ENCODE results near the gene MYL2.
A peak's percentile ranks its signal among the peaks of the same experiment; 100 is the strongest.
"Not testable (repeated sequence)": the region's sequence is repeated elsewhere in the genome, so short reads cannot be mapped to it uniquely, and the experiment has no call there.

MYL2 gene

GRCh38 chr12:110920324-110920910 lies at the start of gene MYL2:
TSS of gene MYL2 (minus strand) at chr12:110920579. CDS start at chr12:110920529, 50 bp downstream.
- intact Hi-C loops (cut with DNase I) = no loop called here
- DNase-seq = peak in 1 of 10 donors; percentile 70

DNA sequence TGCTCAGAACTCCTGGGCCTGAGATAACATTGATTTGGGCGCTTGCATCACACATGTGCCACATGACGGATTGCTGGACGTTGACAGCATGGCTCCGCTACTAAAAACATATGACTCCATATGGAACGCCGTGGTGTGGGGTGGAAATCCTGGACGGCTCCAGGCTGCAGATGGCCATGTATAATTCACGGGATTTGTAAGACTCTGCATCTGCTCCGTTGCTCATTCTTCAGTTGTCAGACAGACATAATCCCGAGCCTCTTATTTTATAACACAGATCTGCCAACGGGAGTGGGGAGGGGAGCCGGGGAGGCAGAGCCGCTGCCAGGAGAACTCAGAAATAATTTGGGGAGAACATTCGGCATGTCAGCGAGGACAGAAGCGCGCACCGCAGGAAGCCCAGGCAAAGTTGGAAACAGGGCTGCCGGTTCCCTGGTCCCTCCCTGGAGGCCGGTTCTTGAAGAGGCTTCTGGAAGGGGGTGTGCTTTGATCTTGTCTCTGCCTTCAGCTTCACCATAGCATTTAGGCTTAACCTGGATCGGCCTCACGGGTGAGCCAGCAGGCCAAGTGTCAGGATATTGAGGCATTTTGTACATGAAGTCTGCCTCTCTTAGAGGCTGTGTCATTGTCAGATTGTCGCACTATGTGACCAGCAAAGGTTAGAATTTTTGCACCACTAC lies 45.8 kb upstream of the MYL2 start:
- intact Hi-C loops (cut with DNase I) = no loop called here
- DNase-seq = peak in 3 of 10 donors; percentile 7 to 75 (median 8)

- intact Hi-C loops (cut with DNase I) = no loop called here
- no peak for DNase-seq
These were observed 45.2 kb upstream of the MYL2 start for GRCh38 chr12:110965574-110965973.

- intact Hi-C loops (cut with DNase I) = no loop called here
- DNase-seq = no peak
These were observed 40.4 kb upstream of the MYL2 start for GRCh38 chr12:110960795-110961194.

DNA sequence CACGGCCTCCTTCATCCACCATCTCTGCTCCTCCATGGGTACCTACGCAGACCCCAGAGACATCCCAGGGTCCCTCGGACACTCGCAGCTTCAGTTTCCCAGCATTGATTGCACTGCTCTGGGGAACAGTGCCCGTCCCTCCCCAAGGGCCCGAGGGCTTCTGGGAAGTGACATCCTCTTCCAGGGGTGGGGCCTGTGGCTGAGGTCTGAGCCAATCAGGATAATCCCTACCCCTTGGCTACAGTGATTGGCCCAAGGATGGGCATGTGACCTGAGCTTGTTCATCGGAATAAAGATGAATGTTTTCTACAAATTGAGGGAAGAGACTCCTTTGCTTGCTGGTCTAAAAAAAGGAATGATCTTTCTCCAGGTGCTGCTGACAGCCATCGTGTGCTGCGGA lies 37.3 kb upstream of the MYL2 start:
- intact Hi-C loops (cut with DNase I) = no loop called here
- peak in 8 of 10 donors; percentile 34 to 94 (median 62) for DNase-seq

DNA sequence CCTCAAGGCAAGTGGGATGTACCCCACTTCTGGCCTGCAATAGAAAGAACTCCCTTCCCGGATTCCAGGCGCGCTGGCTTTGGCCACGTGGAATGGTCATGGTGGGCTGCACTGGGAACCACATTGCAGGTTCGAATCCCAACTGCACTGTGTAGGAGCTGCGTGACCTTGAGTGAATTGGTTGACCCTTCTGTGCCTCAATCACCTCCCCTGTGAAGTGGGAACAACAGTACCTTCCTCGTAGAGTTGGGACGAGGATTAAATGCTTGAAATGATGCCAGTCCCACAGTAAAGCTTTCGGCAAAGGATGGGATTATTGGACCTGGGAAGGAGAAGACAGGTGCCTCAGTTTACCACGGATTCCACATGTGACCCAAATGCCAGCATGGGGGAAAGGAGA lies 36.8 kb upstream of the MYL2 start:
- intact Hi-C loops (cut with DNase I) = no loop called here
- no peak for DNase-seq

DNA sequence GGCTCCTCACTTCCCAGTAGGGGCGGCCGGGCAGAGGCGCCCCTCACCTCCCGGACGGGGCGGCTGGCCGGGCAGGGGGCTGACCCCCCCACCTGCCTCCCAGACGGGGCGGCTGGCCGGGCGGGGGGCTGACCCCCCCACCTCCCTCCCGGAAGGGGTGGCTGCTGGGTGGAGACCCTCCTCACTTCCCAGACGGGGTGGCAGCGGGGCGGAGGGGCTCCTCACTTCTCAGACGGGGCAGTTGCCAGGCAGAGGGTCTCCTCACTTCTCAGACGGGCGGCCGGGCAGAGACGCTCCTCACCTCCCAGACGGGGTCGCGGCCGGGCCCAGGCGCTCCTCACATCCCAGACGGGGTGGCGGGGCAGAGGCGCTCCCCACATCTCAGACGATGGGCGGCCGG lies 30.5 kb upstream of the MYL2 start:
- intact Hi-C loops (cut with DNase I); DNase-seq: not testable (repeated sequence)

DNA sequence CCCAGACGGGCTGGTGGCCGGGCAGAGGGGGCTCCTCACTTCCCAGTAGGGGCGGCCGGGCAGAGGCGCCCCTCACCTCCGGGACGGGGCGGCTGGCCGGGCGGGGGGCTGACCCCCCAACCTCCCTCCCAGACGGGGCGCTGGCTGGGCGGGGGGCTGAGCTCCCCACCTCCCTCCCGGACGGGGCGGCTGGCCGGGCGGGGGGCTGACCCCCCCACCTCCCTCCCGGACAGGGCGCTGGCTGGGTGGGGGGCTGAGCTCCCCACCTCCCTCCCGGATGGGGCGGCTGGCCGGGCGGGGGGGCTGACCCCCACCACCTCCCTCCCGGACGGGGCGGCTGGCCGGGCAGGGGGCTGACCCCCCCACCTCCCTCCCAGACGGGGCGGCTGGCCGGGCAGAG lies 30.1 kb upstream of the MYL2 start:
- DNase-seq; intact Hi-C loops (cut with DNase I): not testable (repeated sequence)

DNA sequence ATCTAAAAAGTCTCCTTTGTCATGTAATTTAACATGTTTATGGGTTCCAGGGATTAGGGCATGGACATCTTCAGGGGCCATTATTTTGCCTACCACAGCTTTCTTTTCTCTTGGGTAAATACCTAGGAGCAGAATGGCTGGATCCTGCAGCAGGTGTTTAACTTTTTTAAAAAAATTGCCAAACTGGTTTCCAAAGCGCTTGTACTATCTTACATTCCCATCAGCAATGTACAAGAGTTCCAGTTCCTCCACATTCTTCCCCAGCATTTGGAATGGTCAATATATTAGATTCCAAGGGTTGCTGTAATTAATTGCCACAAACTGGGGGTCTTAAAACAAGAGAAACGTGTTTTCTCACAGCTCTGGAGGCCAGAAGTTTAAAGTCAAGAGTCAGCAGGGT lies 27.7 kb upstream of the MYL2 start:
- intact Hi-C loops (cut with DNase I) = no loop called here
- no peak for DNase-seq

DNA sequence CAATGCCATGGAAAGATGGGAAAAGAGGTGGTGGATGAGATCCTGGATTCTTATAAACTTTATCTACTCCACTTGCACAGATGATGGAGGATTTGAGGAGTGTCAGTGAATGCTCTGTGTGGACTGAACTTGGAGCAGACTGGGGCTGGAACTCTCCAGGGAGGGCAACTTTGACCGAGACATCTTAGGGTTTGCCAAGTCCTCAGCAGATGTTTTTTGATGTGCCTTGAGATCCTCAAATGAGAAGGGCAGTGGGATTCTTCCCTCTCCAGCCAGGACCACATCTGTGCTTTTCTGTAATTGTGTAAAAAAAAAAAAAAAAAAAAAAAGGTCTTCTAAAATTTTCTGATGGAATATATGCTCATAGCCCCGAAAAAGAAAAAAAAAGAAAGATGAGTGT lies 23.0 kb upstream of the MYL2 start:
- intact Hi-C loops (cut with DNase I) = no loop called here
- DNase-seq = no peak

GRCh38 chr12:110941391-110941790 lies 21.0 kb upstream of the MYL2 start:
- no peak for DNase-seq

GRCh38 chr12:110940933-110941332 lies 20.6 kb upstream of the MYL2 start:
- intact Hi-C loops (cut with DNase I) = no loop called here
- peak in 2 of 10 donors; percentile 17 to 26 for DNase-seq

More at GRCh38 chr12:110941391-110941790, 21.0 kb upstream of the MYL2 start:
- intact Hi-C loops (cut with DNase I) = no loop called here

DNA sequence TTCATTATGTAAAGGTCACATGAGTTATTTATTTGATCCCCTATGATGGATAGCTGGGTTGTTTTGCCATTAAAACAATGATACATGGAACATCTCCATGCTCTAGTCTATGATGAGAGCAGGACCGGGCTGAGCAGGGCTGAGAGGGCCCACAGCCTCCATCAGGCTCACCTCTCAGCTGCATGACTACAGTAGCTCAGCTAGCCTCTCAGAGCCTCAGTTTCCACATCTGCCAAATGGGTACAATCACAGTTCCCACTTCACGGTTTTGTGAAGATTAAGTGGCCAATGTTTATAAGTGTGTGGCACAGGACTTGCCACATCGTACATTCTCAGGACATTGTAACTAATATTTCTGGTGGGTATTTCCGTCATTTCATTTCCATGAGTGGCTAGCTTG lies 19.9 kb upstream of the MYL2 start:
- no peak for DNase-seq
- intact Hi-C loops (cut with DNase I) = no loop called here

- peak; percentile 43 to 95 (median 64) for DNase-seq
- intact Hi-C loops (cut with DNase I) = loop anchor here (1.0 kb wide), 2 partner anchors 362 to 376 kb away; no protein-coding TSS in a partner anchor
These were observed 16.8 kb upstream of the MYL2 start for GRCh38 chr12:110937104-110937641.

DNA sequence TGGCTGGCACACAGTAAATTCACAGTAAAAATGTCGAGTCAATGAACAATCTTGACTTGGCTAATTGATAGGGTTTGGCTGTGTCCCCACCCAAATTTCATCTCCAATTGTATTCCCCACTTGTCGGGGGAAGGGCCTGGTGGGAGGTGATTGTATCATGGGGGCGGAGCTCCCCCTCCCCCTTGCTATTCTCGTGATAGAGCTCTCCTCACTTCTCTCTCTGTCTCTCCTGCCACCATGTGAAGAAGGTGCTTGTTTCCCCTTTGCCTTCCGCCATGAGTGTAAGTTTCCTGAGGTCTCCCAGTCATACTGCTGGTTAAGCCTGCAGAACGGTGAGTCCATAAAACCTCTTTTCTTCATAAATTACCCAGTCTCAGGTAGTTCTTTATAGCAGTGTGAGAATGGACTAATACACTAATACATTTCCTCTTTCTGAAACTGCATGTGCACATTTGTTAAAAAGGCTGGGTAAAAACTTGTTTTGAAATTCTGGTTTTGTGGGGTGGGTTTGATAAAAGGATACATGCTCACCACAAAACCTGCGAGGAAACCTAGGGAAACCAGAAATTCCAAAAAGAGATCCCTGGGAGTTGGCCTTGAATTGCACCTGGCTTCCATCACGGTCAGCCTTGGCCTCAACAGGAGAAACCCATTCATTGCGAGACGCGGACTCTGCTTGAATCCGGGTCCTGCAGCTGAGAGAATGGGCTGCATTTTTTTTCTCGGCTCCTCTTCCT lies 16.2 kb upstream of the MYL2 start:
- no peak for DNase-seq

DNA sequence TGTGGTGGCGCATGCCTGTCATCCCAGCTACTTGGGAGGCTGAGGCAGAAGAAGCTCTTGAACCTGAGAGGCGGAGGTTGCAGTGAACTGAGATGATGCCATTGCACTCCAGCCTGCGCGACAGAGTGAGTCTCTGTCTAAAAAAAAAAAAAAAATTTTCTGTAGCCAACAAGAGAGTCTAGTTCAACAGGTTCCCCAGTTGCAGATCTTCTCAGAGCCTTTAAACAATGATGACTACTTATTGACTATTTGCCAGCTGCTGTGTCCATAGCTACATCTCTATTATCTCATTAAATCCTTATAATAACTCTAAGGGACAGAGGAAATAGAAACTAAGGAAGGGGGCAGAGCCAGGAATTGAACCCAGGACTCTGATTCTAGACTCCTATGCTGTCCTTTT lies 15.2 kb upstream of the MYL2 start:
- intact Hi-C loops (cut with DNase I) = no loop called here
- no peak for DNase-seq

More for the DNA sequence above, 16.2 kb upstream of the MYL2 start:
- intact Hi-C loops (cut with DNase I) = loop anchor here (1.0 kb wide), 2 partner anchors 363 to 377 kb away; no protein-coding TSS in a partner anchor

DNA sequence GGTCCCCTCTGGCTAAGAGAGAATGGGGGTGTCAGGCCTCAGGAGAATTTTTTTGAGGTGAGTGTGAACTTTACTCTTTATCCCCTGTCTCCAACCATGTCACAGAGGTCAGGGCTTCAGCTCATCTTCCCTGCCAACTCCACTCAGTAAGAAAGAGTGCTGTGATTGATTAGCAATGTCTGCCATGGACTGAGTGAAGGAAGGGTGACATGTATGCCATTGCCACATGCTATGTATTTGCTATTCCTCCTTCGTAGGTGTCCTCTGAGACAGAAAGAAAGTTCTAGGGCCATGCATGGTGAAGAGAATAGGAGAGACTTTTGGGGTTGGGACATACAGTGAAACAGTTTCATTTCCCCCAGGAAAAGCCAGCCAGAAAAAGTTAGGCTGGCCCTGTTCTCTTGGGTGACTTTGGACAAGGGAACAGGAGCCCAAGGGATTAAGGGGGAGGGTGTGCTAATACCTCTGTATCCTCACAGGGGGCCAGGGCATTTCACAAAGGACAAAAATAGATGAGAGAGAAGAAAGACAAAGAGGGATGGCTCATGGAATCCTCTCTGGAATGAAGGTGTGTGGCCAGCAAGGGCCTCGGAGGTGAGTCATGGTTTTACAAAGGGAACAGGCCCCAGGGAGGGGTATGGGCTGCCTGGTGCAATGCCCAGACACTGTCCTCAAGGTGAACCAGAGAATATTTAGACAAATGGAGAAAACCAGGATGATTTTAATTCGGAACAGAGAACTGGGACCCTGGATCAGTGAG lies 13.9 kb upstream of the MYL2 start:
- DNase-seq = no peak
- intact Hi-C loops (cut with DNase I) = no loop called here

GRCh38 chr12:110933326-110933974 lies 13.1 kb upstream of the MYL2 start:
- intact Hi-C loops (cut with DNase I) = no loop called here
- no peak for DNase-seq

DNA sequence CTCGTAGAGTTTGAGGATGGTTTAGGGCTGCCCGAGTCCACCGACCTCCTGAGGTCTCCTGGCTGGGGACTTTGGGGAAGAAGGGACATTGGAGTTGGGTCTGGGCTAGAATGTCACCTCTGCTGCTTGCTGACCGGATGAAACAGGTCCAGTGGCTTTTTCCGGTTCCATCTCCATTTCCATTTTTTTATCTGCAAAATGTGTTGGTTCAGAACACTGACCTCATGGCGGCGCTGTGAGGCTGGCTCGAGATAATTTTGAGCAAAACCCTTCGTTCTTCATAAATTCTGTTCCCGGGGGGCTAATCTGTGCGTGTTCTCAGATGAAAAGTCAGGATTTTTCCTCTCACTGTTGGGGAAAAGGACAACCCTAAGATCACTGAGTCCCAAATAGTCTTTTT lies 11.7 kb upstream of the MYL2 start:
- intact Hi-C loops (cut with DNase I) = no loop called here
- peak in 2 of 10 donors; percentile 16 to 35 for DNase-seq

DNA sequence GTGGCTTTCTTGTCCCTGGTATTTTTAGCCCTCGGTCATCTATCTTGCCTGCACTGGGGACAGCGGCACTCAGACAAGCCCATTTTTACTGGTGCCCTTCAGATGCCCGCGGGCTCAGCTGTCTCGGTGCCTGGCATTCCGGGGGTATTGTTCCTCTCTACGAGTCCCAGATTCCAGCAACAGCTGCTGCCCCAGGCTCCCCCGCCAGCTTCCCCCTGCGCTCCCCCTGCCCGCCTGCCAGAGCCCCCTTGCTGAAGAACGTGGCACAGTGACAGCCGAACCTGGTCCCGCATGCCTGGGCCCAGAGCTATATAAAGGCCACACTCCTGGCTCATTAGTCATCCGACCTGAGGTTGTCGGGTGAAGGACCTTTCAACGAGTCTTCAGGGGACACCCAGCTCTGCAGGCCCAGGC lies 10.9 kb upstream of the MYL2 start:
- DNase-seq = no peak
- intact Hi-C loops (cut with DNase I) = no loop called here
